ENCODE measurements around the gene DDX53. TPM values are rescaled to one million over a fixed set of nuclear protein-coding genes. Genes with fewer than 3 reads are reported as not detected.

Gene DDX53
- total RNA-seq, result not detected in 2 replicates

DNA sequence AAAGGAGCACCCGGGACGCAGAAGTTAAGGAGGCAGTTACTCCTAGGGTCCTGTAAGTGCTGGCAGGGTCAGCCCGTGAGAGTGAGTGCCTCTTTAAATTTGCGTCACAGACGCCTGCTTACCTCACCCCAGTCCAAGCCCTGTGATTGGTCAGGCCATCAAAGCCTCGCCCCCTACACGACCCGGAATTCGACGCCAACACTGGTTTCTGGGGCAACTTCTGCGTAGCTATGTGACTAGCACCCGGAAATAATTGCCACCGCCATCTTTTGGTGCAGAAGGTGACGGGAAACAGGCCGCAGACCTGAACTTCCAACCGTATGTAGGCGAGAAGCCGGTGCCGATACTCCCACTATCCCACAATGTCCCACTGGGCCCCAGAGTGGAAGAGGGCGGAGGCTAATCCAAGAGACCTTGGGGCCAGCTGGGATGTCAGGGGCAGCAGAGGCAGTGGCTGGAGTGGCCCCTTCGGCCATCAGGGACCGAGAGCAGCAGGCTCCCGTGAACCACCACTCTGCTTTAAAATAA lies at the start of gene DDX53:
DDX53 (plus strand) TSS at position 265 of the 528 bp plus-strand sequence; CDS start at position 363, 98 bp downstream.
- Histone ChIP-seq H3K4me1 (ENCODE audit: insufficient read depth, low read length) (no peaks in the 10 kb centered on the region), H3K9me3 (ENCODE audit: low read depth, low read length) (no peaks in the 10 kb centered on the region), H3K4me3 (ENCODE audit: insufficient read depth, low read length) (no peak within 1 kb of the TSS), H3K27ac (ENCODE audit: low read depth, low read length) (no peak within 1 kb of the TSS), H3K36me3 (ENCODE audit: insufficient read depth, low read length) (no peaks in the 10 kb centered on the region), H4K20me1 (ENCODE audit: insufficient read depth, low read length) (no peaks in the 10 kb centered on the region), H3K79me2 (ENCODE audit: insufficient read depth, low read length) (no peaks in the 10 kb centered on the region), H2AFZ (ENCODE audit: low read length) (no peak within 1 kb of the TSS), H3K27me3 (ENCODE audit: insufficient read depth, low read length) (no peaks in the 10 kb centered on the region), H3K4me2 (ENCODE audit: insufficient read depth, low read length) (no peak within 1 kb of the TSS)
- no peak for DNase-seq (ENCODE audit: insufficient read length, low spot score, missing footprints)
- TF ChIP-seq, protein P1, sequence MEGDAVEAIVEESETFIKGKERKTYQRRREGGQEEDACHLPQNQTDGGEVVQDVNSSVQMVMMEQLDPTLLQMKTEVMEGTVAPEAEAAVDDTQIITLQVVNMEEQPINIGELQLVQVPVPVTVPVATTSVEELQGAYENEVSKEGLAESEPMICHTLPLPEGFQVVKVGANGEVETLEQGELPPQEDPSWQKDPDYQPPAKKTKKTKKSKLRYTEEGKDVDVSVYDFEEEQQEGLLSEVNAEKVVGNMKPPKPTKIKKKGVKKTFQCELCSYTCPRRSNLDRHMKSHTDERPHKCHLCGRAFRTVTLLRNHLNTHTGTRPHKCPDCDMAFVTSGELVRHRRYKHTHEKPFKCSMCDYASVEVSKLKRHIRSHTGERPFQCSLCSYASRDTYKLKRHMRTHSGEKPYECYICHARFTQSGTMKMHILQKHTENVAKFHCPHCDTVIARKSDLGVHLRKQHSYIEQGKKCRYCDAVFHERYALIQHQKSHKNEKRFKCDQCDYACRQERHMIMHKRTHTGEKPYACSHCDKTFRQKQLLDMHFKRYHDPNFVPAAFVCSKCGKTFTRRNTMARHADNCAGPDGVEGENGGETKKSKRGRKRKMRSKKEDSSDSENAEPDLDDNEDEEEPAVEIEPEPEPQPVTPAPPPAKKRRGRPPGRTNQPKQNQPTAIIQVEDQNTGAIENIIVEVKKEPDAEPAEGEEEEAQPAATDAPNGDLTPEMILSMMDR (IDR thresholded peaks at IDR 0.05; ENCODE audit: extremely low read depth, low read depth, low read length), result no peak

DNA sequence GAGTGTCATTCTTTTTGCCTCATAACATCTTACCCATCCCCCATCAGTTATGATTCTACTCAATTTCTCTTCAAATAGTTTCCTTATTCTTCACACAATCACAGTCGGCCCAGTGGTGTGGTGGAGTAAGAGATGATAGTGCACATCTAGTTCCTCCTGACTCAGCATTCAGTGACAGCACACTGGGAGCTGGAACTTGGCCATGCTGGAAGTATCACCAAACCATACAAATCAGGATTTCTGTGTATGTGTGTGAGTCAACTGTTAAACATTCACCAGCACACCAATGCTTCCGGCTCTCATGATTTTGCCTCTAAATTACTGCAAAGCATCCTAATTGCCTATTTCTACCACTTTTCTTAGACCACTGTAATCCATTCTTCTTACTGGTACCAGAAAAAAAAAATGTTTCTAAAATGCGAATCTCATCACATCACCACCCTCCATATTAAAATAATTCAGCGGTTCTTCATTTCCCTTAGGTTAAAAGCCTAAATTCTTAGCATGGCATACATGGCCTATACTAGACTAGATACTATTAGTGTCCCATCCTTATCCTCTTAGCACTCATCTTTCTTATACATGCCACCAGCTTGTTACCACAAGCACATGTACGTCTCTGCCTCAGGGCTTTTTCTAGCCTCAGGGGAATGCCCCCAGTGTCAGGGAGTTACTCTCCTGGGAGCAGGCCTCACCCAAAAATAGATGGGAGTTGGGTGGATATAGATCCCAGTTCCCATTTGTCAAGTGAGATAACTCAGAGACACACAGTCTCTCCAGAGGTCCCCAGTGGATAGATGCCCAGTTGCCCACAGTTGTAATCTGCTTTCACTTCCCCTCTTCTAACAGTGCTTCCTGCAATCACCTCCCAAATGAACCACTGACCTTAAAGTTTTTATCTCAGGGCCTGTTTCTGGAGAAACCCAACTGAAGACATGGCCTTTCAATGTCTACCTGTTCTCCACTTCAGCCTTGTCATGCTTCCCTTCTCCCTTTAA lies 49.2 kb upstream of the DDX53 start:
- no peak overlapping the region for H3K4me2 ChIP-seq (ENCODE audit: insufficient read depth, low read length)
- H3K27ac ChIP-seq (ENCODE audit: low read depth, low read length), result no peak overlapping the region
- no peak for DNase-seq (ENCODE audit: insufficient read length, low spot score, missing footprints)
- no peaks in the 10 kb centered on the region for H4K20me1 ChIP-seq (ENCODE audit: insufficient read depth, low read length)
- peaks cover 10% of the 10 kb centered on the region for H3K4me1 ChIP-seq (ENCODE audit: insufficient read depth, low read length)
- no peak overlapping the region for H3K4me3 ChIP-seq (ENCODE audit: insufficient read depth, low read length)
- no peaks in the 10 kb centered on the region for H3K9me3 ChIP-seq (ENCODE audit: low read depth, low read length)
- no peaks in the 10 kb centered on the region for H3K79me2 ChIP-seq (ENCODE audit: insufficient read depth, low read length)
- H3K27me3 ChIP-seq (ENCODE audit: insufficient read depth, low read length), result no peaks in the 10 kb centered on the region
- no peak overlapping the region for H2AFZ ChIP-seq (ENCODE audit: low read length)
- H3K36me3 ChIP-seq (ENCODE audit: insufficient read depth, low read length), result no peaks in the 10 kb centered on the region
- TF ChIP-seq, protein P1 (IDR thresholded peaks at IDR 0.05; ENCODE audit: extremely low read depth, low read depth, low read length), result no peak

DNA sequence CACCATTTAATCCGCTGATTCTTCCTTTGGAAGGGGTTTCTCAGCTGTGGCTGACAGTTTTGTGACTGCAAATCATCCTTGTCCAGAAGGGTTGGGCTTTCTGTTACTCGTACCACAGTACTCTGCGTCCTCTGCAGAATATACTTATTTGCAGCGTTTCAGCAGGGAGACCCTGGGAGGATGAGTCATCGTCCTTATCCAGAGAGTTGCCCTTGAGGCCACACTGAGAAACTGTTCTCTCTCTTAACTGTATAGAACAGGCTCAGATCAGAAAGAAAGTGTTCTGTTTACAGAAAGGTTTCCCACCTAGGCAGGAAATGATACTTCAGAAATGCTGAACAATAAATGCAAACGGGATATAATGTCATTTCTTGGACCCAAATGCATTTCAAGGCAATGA lies 47.8 kb upstream of the DDX53 start:
- no peaks in the 10 kb centered on the region for H3K9me3 ChIP-seq (ENCODE audit: low read depth, low read length)
- H3K79me2 ChIP-seq (ENCODE audit: insufficient read depth, low read length), result no peaks in the 10 kb centered on the region
- H3K4me1 ChIP-seq (ENCODE audit: insufficient read depth, low read length), result peaks cover 10% of the 10 kb centered on the region
- TF ChIP-seq, protein P1 (IDR thresholded peaks at IDR 0.05; ENCODE audit: extremely low read depth, low read depth, low read length), result no peak
- no peaks in the 10 kb centered on the region for H3K36me3 ChIP-seq (ENCODE audit: insufficient read depth, low read length)
- H3K4me3 ChIP-seq (ENCODE audit: insufficient read depth, low read length), result no peak overlapping the region
- no peak overlapping the region for H3K27ac ChIP-seq (ENCODE audit: low read depth, low read length)
- no peak for DNase-seq (ENCODE audit: insufficient read length, low spot score, missing footprints)
- no peaks in the 10 kb centered on the region for H3K27me3 ChIP-seq (ENCODE audit: insufficient read depth, low read length)
- H2AFZ ChIP-seq (ENCODE audit: low read length), result no peak overlapping the region
- H3K4me2 ChIP-seq (ENCODE audit: insufficient read depth, low read length), result no peak overlapping the region
- no peaks in the 10 kb centered on the region for H4K20me1 ChIP-seq (ENCODE audit: insufficient read depth, low read length)

DNA sequence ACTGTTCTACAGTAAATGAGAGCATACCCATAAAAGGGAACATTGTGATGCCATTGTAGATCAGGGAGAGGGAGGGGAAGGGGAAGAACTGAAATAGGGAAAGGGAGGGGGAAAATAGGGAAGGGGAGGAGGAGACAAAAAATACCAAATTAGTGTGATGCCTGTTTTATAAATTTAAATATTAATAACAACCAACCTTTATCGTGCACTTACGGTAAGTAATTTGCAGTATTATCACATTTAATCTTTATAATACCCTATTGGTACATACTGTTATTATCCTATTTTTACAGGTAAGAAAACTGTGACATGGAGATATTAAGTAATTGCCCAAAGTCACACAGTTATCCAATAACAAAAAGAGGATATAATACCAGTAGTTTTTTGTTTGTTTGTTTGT lies 41.5 kb upstream of the DDX53 start:
- H3K79me2 ChIP-seq (ENCODE audit: insufficient read depth, low read length), result no peaks in the 10 kb centered on the region
- H3K36me3 ChIP-seq (ENCODE audit: insufficient read depth, low read length), result no peaks in the 10 kb centered on the region
- H3K4me1 ChIP-seq (ENCODE audit: insufficient read depth, low read length), result no peaks in the 10 kb centered on the region
- no peak overlapping the region for H3K27ac ChIP-seq (ENCODE audit: low read depth, low read length)
- H4K20me1 ChIP-seq (ENCODE audit: insufficient read depth, low read length), result no peaks in the 10 kb centered on the region
- H2AFZ ChIP-seq (ENCODE audit: low read length), result no peak overlapping the region
- H3K4me2 ChIP-seq (ENCODE audit: insufficient read depth, low read length), result no peak overlapping the region
- no peaks in the 10 kb centered on the region for H3K9me3 ChIP-seq (ENCODE audit: low read depth, low read length)
- H3K4me3 ChIP-seq (ENCODE audit: insufficient read depth, low read length), result no peak overlapping the region
- no peak for DNase-seq (ENCODE audit: insufficient read length, low spot score, missing footprints)
- TF ChIP-seq, protein P1 (IDR thresholded peaks at IDR 0.05; ENCODE audit: extremely low read depth, low read depth, low read length), result no peak
- H3K27me3 ChIP-seq (ENCODE audit: insufficient read depth, low read length), result no peaks in the 10 kb centered on the region
